ENCODE measurements around the gene PAQR5.
"Not testable (repeated sequence)": the region's sequence is repeated elsewhere in the genome, so short reads cannot be mapped to it uniquely, and the experiment has no call there.

PAQR5 gene

DNA sequence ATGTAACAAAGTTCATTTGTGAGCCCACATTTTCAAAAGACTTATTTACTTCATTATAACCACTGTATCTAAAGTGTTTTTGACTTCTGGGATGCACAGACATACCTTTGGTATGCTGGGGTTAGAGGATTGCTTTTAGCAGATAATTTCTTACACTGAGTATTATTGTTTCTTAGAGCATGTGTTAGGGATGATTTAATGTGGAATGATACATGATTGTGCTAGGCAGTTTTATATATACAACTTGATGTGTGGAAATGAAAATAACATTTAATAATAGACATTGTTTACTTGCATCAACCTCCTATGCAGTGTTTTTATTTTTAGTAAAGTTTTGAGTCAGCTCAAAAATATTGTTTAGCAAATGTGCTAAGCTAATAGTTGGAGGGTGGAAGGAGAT, 118.9 kb downstream of the PAQR5 start:
- DNase-seq (ENCODE audit: low read depth, low spot score) = no peak

DNA sequence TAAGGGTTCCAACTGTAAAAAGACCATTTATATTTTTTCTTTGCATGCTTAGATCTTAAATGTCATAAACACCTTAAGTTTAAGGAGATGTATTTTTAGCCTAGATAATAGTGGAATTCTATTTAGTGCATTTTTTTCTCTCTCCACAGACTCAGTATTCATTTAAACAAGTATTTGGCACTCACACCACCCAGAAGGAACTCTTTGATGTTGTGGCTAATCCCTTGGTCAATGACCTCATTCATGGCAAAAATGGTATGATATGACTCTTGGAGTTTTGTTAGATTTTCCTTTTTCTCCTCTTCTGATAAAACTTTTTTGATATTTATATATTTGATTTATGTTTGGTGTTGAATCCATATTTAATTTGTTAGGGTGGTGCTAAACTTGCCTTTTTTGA, 122.8 kb downstream of the PAQR5 start:
- DNase-seq (ENCODE audit: low read depth, low spot score) = no peak

DNA sequence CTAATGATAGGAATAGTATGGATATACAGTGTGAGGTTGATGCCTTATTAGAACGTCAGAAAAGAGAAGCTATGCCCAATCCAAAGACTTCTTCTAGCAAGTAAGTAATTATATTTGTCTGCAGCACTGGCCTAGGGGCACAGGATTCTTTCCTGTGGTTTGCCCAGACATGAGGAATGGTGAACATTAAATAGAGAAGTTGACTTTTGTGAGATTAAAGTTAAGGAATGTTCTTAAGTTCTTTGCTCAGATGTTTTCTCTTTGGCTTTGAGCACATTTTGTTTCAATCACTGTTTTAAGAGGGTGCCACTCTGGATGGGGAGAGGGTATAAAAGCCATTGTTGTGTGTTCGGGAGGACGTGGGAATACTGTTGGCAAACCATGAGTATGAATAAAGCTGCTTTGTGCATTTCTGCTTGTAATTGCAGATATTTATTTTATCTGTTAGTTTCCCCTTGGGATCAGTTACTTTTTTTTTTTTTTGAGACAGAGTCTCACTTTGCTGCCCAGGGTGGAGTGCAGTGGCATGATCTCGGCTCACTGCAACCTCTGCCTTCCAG, 123.7 kb downstream of the PAQR5 start:
- DNase-seq (ENCODE audit: low read depth, low spot score) = no peak

DNA sequence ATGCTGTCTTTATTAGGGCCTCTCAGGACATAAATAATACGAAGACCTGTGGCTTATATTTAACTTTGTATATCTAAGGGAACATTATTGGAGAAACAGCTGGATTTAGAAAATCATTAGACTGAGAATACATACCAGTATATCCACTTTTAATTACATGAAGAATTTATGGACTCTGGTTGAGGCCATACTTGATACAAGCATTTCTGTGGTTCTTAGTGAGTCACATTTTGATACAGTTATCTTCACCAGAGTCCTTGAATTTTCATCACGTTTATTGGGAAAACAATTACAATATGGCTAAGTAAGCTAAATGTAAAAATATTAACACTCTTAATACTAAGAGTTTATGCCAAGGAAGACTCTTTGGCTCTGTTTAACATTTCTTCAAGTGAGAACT, 125.3 kb downstream of the PAQR5 start:
- DNase-seq (ENCODE audit: low read depth, low spot score) = no peak

DNA sequence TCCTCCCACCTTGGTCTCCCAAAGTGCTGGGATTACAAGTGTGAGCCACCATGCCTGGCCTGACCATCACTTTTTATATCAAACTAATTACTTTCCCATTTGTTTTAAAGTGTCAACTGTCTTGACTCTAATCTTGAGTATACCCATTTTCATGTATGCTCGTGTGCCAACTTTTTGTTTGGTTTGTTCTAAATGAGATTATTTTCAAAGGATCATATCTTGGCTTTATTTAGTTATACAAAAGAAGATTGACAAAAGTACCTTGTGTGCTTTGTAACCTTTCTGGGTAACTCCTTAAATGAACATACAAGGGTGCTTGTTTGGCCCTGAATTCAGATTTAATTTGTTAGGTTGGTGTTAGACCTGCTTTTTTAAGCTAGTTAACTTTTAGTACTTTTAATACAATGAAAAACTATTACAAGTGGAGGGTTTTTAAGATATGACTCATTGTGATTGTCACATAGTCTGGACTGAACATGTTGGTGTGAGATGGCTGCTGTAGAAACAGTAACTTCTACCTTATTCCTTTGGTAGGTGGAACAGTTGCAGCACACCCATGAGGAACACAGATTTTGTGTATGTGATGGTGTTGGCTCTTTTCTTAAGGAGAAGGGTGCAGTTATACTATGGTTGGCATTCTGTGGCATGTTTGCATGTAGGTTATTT, 126.2 kb downstream of the PAQR5 start:
- DNase-seq (ENCODE audit: low read depth, low spot score) = no peak

DNA sequence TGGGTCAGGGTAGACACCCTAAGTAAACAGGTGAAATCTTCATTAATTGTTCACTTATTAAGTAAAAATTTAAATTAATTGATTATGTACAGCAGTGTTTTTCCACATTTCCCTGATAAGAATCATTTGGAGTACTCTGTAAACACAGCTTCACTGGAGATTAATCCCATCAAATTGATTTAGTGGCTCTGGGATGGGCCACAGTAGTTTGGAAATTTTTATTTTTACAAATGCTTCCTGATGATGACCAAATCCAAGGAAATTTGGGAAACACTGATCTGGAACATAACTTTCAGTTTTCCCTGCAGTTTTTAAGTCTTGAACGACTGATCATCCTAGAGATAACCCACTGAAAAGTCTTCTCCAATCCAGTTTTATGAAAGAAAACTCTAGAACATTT, 135.1 kb downstream of the PAQR5 start:
- DNase-seq (ENCODE audit: low read depth, low spot score) = no peak

DNA sequence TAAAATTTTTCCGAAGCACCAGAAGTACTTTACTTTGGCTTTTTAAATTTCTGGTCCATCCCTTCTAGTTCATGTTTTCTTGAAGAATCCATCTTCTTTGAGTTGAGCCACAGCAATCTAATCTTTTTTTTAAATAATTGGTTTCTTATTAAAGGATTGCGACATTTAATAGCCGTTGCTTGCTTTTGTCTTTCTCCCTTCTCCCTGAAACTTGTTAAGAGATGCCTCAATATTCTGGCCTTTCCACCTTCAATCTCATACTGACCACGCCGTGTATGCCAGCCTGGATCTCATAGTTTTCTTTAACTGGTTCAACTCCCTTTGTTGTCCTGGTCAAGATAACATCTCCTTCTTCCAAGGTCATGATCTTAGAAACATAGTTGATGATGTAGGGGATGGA, 135.5 kb downstream of the PAQR5 start:
- DNase-seq (ENCODE audit: low read depth, low spot score) = no peak

DNA sequence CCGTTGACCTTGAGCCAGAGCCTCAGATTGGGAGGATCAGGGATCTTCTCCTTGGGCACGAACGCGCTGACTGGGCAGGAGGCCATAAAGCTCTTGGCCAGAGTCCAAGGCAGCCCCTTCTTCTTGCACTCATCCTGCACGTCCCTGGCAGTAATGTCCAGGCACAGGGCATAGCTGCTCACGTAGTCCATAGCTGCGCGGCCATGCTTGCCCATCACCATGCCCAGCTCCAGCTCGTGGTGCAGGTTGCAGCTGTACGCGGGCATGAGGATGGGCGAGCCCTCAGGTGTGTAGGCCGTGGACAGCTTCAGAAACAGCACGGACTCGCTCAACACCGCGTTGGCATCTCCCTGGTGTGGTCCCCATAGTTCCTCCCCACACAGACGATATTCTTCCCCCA, 136.0 kb downstream of the PAQR5 start:
- no peak for DNase-seq (ENCODE audit: low read depth, low spot score)

DNA sequence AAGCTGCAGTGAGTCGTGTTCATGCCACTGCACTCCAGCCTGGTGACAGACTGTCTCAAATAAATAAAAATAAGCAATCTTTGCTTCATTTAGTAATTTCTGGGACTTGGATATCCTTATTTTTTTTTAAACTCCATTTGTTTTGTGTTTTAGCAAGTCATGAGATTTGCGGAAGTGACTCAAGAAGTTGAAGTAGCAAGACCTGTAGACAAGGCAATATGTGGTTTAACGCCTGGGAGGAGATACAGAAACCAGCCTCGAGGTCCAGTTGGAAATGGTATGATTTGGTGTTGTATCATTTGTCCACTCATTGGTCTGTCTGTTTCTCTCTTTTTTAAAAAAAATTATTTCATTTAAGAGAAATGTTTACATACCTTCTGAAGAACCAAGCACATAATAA, 137.3 kb downstream of the PAQR5 start:
- no peak for DNase-seq (ENCODE audit: low read depth, low spot score)

DNA sequence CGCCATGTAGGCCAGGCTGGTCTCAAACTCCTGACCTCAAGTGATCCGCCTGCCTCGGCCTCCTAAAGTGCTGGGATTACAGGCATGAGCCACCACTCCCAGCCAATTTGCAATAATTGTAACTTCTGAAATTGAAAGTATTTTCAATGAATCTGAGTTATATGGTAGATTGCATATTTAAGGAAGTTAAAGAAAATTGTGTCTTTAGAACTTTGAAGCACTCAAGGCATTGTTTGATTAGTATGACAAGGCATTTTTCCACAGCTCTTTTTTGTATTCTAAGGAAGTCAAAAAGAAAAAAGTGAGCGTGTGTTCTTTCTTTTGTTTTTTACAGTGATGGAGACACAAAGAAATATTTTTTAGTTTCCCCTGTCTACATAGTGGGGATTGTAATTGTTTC, 138.2 kb downstream of the PAQR5 start:
- no peak for DNase-seq (ENCODE audit: low read depth, low spot score)

DNA sequence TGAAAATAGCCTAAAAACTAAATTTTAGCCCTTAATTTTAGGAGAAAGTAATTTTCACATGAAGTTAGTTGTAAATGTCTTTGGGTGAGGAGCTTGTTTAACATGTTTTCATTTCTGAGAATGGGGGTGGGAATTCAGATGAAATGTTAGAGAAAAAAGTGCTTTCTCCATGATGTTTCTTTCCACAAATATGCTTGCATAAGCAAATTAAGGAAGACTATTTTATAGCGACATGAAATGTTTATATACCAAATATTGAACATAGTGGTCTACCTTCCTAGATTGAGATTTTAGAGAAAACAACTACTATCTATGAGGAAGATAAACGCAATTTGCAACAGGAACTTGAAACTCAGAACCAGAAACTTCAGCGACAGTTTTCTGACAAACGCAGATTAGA, 140.9 kb downstream of the PAQR5 start:
- no peak for DNase-seq (ENCODE audit: low read depth, low spot score)

DNA sequence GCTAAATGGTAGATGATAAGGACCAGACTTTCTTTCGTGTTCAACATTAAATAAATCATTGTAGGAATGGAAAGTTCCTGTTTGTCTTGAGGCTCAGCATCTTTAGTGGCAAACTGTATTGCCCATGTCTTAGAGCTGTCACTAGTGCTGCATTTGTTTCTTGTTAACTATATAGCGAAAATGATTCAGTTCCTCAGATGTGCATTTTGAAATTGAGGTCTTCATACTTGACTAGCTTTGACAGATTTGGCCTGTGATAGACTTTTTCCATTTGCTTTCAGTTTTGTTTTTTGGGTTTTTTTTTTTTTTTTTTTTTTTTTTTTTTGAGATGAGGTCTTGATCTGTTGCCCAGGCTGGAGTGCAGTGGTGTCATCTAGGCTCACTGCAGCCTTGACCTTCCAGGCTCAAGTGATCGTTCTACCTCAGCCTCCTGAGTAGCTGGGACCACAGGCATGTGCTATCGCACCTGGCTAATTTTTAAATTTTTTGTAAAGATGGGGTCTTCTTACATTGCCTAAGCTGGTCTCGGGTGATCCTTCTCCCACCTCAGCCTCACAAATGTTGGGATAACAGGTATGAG, 144.4 kb downstream of the PAQR5 start:
- no peak for DNase-seq (ENCODE audit: low read depth, low spot score)

DNA sequence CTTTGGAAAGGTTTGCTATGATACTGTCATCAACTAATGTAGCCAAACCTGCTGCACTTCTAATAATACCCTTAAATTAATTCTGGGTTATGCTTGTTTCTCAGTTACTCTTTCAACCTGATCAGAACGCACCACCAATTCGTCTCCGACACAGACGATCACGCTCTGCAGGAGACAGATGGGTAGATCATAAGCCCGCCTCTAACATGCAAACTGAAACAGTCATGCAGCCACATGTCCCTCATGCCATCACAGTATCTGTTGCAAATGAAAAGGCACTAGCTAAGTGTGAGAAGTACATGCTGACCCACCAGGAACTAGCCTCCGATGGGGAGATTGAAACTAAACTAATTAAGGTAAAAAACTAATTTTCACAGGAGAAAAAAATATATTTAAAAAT, 146.0 kb downstream of the PAQR5 start:
- no peak for DNase-seq (ENCODE audit: low read depth, low spot score)

DNA sequence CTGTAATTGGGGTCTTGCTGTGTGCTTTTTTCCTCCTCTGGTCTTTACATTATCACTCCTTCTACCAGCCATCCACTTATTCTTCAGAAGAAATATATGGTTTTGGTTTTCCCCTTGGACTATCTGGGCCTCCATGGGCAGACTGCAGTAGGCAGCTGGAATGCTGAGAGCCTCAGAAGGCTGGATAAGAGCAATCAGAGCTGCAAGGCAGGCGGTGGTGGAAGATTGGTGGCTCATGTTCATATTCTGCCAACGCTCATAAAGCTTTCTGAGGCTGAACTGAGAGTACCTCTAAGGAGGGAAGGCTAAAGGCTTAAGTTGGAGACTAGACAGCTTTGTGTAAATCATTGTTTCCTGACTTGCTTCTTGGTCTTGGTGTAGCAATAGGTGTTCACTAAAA, 148.2 kb downstream of the PAQR5 start:
- DNase-seq (ENCODE audit: low read depth, low spot score) = no peak

DNA sequence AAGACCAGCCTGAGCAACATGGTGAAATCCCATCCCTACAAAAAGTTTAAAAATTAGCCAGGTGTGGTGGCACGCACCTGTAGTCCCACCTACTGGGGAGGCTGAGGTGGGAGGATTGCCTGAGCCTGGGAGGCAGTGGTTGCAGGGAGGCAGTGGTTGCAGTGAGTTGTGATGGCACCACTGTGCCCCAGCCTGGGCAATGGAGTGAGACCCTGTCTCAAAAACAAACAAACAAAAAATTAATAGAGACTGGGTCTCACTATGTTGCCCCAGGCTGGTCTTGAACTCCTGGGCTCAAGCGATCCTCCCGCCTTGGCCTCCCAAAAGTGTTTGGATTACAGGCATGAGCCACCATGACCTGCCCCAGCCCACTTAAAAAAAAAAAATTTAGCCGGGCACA, 151.5 kb downstream of the PAQR5 start:
- DNase-seq (ENCODE audit: low read depth, low spot score) = not testable (repeated sequence)

DNA sequence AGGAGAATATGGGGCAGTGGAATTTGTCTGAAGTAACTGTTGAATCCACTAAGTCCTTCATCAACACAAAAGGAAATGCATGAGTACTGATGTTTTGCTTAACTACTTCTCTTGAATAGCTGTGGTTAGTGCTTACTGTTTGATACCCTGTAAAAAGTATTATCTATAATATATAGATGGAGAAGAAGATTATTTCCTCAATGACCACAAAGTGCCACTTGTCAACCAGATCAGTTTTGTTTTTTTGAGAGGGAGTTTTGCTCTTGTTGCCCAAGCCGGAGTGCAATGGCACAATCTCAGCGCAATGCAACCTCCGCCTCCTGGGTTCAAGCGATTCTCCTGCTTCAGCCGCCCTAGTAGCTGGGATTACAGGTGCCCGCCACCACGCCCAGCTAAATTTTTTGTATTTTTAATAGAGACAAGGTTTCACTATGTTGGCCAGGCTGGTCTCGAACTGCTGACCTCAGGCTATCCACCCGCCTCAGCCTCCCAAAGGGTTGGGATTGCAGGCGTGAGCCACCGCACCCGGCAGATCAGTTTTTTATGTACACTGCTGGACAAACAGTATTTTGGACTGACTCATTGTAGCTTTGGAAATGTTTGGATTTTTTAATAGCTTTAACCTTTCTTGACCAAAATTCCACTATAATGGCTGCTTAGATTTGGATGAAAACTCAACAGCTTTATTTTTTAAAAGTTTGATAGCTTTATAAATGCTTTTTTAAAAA, 152.4 kb downstream of the PAQR5 start:
- no peak for DNase-seq (ENCODE audit: low read depth, low spot score)

DNA sequence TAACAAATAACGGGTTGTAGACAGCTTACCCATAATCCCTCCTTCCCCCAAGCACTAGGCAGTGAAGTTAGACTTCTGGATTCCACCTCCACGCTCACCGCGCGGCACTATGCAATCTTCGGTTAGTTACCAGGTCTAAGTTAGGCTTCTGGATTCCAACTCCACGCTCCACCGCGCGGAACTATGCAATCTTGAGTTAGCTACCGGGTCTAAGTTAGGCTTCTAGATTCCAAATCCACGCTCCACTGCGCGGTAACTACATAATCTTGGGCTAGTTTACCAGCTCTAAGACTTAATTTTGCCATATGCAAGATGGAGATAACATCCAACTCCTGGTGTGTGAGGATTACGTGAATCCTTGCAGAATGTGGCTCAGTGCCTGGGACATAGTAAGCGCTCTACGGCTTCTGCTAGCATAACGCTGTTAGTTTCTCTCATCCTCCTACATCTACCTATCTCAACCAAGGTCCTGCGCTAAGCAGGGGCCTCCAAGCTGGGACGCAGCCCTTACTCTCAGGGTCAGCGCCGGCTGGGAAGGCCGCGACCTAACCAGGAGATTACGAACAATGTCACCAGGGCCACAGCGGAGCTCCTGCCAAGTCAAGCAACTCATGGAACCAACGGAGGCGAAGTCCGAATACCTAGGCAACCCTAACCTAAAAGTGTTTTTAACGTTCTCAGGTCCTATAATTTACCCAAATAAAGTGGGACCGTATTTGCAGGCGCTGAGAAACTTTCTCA, 153.4 kb downstream of the PAQR5 start:
- DNase-seq (ENCODE audit: low read depth, low spot score) = no peak

DNA sequence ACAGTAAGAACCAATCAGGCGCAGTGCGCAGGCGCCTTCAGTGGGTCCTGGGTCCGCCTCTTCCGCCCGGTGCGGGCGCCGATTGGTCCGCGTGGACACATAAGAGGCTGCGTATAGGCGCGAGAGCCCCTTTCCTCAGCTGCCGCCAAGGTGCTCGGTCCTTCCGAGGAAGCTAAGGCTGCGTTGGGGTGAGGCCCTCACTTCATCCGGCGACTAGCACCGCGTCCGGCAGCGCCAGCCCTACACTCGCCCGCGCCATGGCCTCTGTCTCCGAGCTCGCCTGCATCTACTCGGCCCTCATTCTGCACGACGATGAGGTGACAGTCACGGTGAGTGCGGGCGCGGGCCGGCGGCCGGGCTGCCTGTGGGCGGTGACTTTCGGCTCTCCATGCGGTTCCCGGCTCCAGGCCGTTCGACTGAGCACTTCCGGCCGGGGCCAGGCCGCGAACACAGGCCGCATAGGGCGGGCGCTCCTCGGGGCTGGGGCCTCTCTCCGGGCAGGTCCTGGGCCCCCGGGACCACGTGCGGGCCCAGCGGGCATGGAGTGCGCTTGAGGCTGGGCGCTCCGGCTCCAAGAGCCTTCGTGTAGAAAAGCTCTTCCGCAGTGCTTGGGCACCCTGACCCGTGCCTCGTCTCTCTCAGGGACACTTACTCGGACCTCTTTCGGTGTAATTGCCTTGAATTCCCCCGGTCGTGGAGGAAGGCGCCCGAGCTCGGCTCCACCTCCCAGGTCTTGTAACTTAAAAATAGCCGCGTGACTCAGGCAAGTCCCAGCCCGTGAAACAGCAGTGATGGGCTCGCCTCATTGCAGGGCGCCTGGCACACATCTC, 154.2 kb downstream of the PAQR5 start, which contains the start of gene RPLP1:
RPLP1 (plus strand) TSS at position 127 of the 830 bp plus-strand sequence; CDS start at position 258, 131 bp downstream.
- DNase-seq (ENCODE audit: low read depth, low spot score) = peak; percentile 94

DNA sequence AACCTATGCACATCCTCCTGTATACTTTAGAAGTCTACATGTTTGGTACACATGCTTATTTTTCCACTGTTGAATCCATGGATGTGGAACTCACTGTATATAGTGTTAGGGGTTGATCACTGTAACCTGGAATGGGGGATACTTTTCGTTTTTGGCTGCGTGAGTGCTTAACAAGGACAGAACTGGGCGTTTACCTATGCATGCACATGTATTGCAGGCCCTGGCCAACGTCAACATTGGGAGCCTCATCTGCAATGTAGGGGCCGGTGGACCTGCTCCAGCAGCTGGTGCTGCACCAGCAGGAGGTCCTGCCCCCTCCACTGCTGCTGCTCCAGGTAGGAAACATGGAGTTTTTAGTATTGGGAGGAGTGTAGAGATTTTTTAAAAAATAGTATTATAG, 156.2 kb downstream of the PAQR5 start:
- DNase-seq (ENCODE audit: low read depth, low spot score) = no peak

DNA sequence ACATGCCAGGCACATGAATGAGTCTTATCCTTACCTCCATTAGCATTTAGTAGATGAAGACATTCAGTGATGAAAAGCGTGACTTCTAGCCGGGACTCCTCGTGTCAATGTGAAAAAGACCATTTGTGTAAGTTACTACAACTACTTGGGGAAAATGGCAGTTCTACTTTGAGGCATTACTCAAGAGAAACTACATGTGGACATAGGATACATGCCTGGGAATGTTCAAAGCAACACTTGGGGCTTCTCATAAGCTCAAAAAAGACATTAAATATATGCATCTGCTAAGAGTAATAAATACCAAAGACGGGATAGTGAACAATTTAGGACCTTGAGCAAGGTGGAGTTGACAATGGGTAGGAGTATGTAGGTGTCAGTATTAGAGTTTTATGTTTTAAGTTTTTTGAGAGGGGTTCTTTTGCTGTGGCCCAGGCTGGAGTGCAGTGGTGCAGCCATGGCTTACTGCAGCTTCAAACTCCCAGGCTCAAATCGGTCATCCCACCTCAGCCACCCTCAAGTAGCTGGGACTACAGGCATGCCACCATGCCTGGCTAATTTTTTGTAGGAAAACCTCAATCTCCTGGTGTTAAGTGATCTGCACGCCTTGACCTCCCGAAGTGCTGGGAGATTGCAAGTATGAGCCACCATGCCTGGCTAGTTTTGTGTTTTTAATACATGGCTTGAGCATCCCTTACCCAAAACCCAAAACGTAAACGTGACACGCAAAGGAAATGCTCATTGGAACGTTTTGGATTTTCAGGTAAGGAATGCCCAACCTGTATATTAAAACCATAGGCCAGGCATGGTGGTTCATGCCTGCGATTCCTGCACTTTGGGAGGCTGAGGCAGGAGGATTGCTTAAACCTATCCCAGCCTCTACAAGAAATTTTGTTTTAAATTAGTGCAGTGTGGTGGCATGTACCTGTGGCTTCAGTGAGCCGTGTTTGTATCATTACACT, 157.8 kb downstream of the PAQR5 start:
- DNase-seq (ENCODE audit: low read depth, low spot score) = no peak

Data from activated CD4-positive, CD25-positive, alpha-beta regulatory T cell treated with anti-CD3 and anti-CD28 coated beads, Interleukin-2, amount 50 U/mL, for 16 hours (primary cell).